Upper lobe of left lung (tissue), 4 donors: ENCODE measurements around the gene NKX6-2.

Experiments used
- POLR2A ChIP-seq, 4 donors: fragments of 450-650 bp; IDR thresholded peaks; one replicate each; pipeline ENCODE4 v1.5.1; 2016 to 2017; ENCODE audit warnings: antibody characterized with exemption in 4 of 4, mild to moderate bottlenecking in 2 of 4
- TF ChIP-seq, protein P1 (sequence below), 6 experiments: fragments of 450-650 bp in 4 of 6; fragments of 200-600 bp in 2 of 6; sonication (generic) in 2 of 6; IDR thresholded peaks; one replicate each; pipeline ENCODE4 v1.5.1; 2016 to 2019; ENCODE audit warnings: antibody characterized with exemption in 6 of 6

DNA sequence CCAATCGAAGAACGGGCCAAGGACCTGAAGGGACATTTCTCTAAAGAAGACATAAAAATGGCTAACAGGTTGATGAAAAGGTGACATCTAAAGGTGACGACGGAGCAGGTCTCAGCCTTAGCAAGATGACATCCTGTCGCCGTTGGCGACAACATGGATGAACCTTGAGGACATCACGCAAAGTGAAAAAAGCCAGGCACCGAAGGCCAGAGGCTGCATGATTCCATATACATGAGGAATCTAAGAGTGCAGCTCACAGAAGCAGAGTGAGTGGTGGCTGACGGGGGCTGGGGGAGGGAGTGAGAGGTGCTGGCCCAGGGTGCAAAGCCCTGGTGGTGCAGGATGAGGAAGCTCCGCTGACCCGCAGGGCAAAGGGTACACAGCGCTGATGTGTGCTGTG, 34.1 kb upstream of the NKX6-2 start:
- TF ChIP-seq POLR2A (IDR thresholded peaks at IDR 0.05) = no peak
- TF ChIP-seq, protein P1, sequence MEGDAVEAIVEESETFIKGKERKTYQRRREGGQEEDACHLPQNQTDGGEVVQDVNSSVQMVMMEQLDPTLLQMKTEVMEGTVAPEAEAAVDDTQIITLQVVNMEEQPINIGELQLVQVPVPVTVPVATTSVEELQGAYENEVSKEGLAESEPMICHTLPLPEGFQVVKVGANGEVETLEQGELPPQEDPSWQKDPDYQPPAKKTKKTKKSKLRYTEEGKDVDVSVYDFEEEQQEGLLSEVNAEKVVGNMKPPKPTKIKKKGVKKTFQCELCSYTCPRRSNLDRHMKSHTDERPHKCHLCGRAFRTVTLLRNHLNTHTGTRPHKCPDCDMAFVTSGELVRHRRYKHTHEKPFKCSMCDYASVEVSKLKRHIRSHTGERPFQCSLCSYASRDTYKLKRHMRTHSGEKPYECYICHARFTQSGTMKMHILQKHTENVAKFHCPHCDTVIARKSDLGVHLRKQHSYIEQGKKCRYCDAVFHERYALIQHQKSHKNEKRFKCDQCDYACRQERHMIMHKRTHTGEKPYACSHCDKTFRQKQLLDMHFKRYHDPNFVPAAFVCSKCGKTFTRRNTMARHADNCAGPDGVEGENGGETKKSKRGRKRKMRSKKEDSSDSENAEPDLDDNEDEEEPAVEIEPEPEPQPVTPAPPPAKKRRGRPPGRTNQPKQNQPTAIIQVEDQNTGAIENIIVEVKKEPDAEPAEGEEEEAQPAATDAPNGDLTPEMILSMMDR (IDR thresholded peaks at IDR 0.05) = no peak
